ENCODE measurements around the gene OTOG. TPM values are rescaled to one million over a fixed set of nuclear protein-coding genes. Genes with fewer than 3 reads are reported as not detected.

The OTOG gene
- total and polyA plus RNA-seq, 2 of the 8 experiments (the other 6 are each of a cell fraction or from before 2014, with no cell fraction given): 0.41 to 1.5 TPM

DNA sequence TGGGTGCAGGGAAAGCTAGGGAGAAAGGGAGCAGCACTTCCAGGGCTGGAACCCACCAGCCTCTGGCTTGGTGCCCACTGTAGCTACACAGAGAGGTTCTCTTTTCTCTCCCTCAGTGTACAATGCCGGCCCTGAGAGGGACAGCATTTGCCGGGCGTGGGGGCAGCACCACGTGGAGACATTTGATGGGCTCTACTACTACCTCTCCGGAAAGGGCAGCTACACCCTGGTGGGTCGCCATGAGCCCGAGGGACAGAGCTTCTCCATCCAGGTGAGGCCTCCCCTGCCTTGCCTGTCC is 6.1 kb downstream of the OTOG start:
- H3K4me3 ChIP-seq (ENCODE audit: extremely low read depth in 1 of 4, insufficient read depth in 2 of 4, low read depth in 3 of 4, low read length in 4 of 4): no peak overlapping the region
- no peaks in the 10 kb centered on the region; the same call in 1 of the 2 replicates for H3K23me2 ChIP-seq (ENCODE audit: low read depth, low read length)
- H2BK20ac ChIP-seq (ENCODE audit: low read length): no peak overlapping the region
- H3K4me2 ChIP-seq (ENCODE audit: insufficient read depth in 1 of 2, low read depth in 2 of 2, low read length in 2 of 2): no peak overlapping the region
- no peak overlapping the region for H2BK5ac ChIP-seq (ENCODE audit: low read depth, low read length)
- H2AFZ ChIP-seq (ENCODE audit: low read length): no peak overlapping the region
- no peaks in the 10 kb centered on the region for H4K20me1 ChIP-seq (replicated peaks in 1 of 2; ENCODE audit: control insufficient read depth in 1 of 2, insufficient read depth in 2 of 2, low read length in 2 of 2)
- H3K56ac ChIP-seq (replicated peaks; ENCODE audit: insufficient read length, low read depth, low read length): no peak overlapping the region
- H3K23ac ChIP-seq (ENCODE audit: insufficient read length): no peak overlapping the region
- no peak overlapping the region for H4K5ac ChIP-seq (ENCODE audit: insufficient read length, low read depth, low read length)
- no peak overlapping the region for H2BK15ac ChIP-seq (ENCODE audit: low read length)
- H3K9me3 ChIP-seq (ENCODE audit: insufficient read depth in 2 of 2, low read depth in 1 of 2, low read length in 1 of 2): no peaks in the 10 kb centered on the region
- H3K4ac ChIP-seq (replicated peaks; ENCODE audit: insufficient read length, low read depth, low read length): no peak overlapping the region
- FAIRE-seq (no peak), DNase-seq (ENCODE audit: low read depth in 1 of 2, low spot score in 2 of 2) (no peak)
- no peak overlapping the region for H4K91ac ChIP-seq (replicated peaks; ENCODE audit: insufficient read length, low read length)
- H4K8ac ChIP-seq (ENCODE audit: extremely low read depth, insufficient read depth, low read length): no peak overlapping the region
- ChIA-PET POLR2A (ENCODE audit: partially characterized antibody) (interaction anchor here (0.8 to 1.4 kb wide), 2 partner anchors 10 to 11 kb away, joined by 3 to 4 read pairs; no protein-coding TSS in a partner anchor), CTCF (ENCODE audit: partially characterized antibody) (interaction anchor here (0.7 to 9.4 kb wide), 7 partner anchors 8 to 420 kb away, joined by 3 to 98 read pairs (median 5); partner anchors contain the start of gene USH1C)
- H2BK120ac ChIP-seq (replicated peaks; ENCODE audit: low read depth, low read length): no peak overlapping the region
- H3K79me2 ChIP-seq (ENCODE audit: control insufficient read depth in 1 of 2, insufficient read depth in 2 of 2, low read length in 2 of 2): no peaks in the 10 kb centered on the region
- H3K4me1 ChIP-seq (replicated peaks in 1 of 4; ENCODE audit: control insufficient read depth in 3 of 4, insufficient read depth in 4 of 4, low read length in 3 of 4): peaks cover 0 to 3% (median 0%) of the 10 kb centered on the region in 4 experiments; a peak in 1 of 7 replicates
- TF ChIP-seq RFX5 (IDR thresholded peaks at IDR 0.05; ENCODE audit: borderline replicate concordance, low read depth, low read length) (no peak), TBP (IDR thresholded peaks at IDR 0.05; ENCODE audit: low read depth, low read length) (no peak), CREB1 (IDR thresholded peaks at IDR 0.05) (no peak), SIN3A (conservative IDR thresholded peaks at IDR 0.05 in 1 of 2, IDR thresholded peaks at IDR 0.05 in 1 of 2; ENCODE audit: low read depth in 1 of 2, low read length in 2 of 2) (no peak), HDAC6 (IDR thresholded peaks at IDR 0.05; ENCODE audit: low read depth, low read length) (no peak), ASH2L (IDR thresholded peaks at IDR 0.05; ENCODE audit: low read length) (no peak), TEAD4 (IDR thresholded peaks at IDR 0.05; ENCODE audit: low read depth, low read length) (no peak), GTF2F1 (IDR thresholded peaks at IDR 0.05; ENCODE audit: borderline replicate concordance, low read depth, low read length) (no peak)
- 82% methylated on average over 7 of the region's 7 CpGs; no CpG with 5 or more reads in 1 of the 2 experiments for WGBS, 2 experiments (ENCODE audit: extremely low coverage in 1 of 2, insufficient coverage in 1 of 2, insufficient read length in 1 of 2, insufficient replicate concordance in 2 of 2, low coverage in 1 of 2, low lambda C conversion rate in 2 of 2, missing lambda C conversion rate in 1 of 2)
- no peaks in the 10 kb centered on the region for H3K27me3 ChIP-seq (replicated peaks in 1 of 4; ENCODE audit: control insufficient read depth in 3 of 4, extremely low read depth in 1 of 4, insufficient read depth in 3 of 4, low read length in 3 of 4)
- H2AK5ac ChIP-seq (ENCODE audit: low read depth, low read length): no peak overlapping the region
- no peak overlapping the region for H2BK12ac ChIP-seq (ENCODE audit: low read depth, low read length)
- H3K9ac ChIP-seq (replicated peaks in 1 of 4; ENCODE audit: extremely low read depth in 1 of 4, low read depth in 3 of 4, low read length in 3 of 4): no peak overlapping the region
- H3K36me3 ChIP-seq (ENCODE audit: control insufficient read depth in 2 of 4, insufficient read depth in 4 of 4, low read length in 3 of 4): no peaks in the 10 kb centered on the region
- no peaks in the 10 kb centered on the region for H3K79me1 ChIP-seq (ENCODE audit: low read depth, low read length)
- H3K27ac ChIP-seq (ENCODE audit: low read depth, low read length): no peak overlapping the region
- H3K18ac ChIP-seq (ENCODE audit: extremely low read depth, low read length): no peak overlapping the region
- no peak overlapping the region for H3K14ac ChIP-seq (ENCODE audit: insufficient read length)
